Right renal cortex interstitium (tissue), 3 donors: ENCODE data around the gene C6orf15. TPM values are rescaled to one million over a fixed set of nuclear protein-coding genes. Genes with fewer than 3 reads are reported as not detected.

Source experiments
- DNase-seq, 3 donors: peaks; one replicate each; pipeline ENCODE4 v3.0.0-alpha.2; 2013; ENCODE audit warnings: low read depth in 3 of 3, low spot score in 2 of 3
- polyA plus RNA-seq, 3 donors: library from polyadenylated mRNA; unstranded; fragments of 120-200 nt; gene quantifications; one replicate each; pipeline ENCODE4 v1.2.1, GENCODE V29; 2013; ENCODE audit not compliant: insufficient read length in 3 of 3

C6orf15 gene
- polyA plus RNA-seq = not detected

DNA sequence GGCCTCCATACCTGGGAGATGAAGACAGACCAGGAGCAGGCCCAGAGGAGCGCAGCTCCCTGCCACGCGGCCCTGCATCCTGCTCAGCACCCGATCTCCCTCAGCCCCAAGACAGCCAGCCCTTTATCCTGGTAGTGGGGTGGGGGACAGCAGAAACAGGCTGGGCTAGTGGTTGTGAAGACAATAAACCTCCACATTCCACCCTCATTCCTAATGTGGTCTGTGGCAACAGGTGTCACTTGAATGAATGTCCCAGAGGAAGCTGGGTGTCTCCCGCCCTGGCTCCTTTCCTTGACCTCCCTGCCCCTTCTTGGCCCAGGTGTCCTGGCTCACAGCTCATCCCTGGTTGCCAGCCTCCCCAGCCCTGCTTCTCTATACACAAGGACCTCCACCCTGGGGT is at the start of gene C6orf15:
C6orf15 (minus strand) TSS at position 98 of the 400 bp plus-strand sequence; CDS start at position 78, 20 bp downstream.
- DNase-seq = no peak

DNA sequence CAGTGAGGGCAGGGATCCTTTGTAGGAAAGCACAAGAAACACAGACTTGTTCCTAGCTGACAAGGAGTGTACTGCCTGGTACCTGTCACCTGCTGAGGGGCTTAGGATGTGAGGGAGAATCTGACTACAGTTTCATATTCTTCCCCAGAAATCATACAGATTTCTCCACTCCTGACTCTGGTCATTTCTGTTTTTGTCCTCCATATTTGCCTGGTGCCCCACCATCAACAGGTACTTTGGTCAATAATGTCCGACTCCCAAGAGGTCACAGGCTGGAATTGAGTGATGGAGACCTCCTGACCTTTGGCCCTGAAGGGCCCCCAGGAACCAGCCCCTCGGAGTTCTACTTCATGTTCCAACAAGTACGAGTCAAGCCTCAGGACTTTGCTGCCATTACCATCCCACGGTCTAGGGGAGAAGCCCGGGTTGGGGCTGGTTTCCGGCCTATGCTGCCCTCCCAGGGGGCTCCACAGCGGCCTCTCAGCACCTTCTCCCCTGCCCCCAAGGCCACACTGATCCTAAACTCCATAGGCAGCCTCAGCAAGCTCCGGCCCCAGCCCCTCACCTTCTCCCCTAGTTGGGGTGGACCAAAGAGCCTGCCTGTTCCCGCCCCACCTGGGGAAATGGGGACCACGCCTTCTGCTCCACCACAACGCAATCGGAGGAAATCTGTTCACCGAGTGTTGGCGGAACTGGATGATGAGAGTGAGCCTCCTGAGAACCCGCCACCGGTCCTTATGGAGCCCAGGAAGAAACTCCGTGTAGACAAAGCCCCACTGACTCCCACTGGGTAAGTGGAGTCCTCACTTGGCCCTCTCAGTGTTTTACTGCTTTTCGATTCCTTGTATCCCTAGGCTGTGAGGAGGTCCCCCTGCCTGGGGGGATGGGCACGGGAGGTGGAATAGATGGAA is 49.1 kb upstream of the C6orf15 start:
- no peak for DNase-seq

DNA sequence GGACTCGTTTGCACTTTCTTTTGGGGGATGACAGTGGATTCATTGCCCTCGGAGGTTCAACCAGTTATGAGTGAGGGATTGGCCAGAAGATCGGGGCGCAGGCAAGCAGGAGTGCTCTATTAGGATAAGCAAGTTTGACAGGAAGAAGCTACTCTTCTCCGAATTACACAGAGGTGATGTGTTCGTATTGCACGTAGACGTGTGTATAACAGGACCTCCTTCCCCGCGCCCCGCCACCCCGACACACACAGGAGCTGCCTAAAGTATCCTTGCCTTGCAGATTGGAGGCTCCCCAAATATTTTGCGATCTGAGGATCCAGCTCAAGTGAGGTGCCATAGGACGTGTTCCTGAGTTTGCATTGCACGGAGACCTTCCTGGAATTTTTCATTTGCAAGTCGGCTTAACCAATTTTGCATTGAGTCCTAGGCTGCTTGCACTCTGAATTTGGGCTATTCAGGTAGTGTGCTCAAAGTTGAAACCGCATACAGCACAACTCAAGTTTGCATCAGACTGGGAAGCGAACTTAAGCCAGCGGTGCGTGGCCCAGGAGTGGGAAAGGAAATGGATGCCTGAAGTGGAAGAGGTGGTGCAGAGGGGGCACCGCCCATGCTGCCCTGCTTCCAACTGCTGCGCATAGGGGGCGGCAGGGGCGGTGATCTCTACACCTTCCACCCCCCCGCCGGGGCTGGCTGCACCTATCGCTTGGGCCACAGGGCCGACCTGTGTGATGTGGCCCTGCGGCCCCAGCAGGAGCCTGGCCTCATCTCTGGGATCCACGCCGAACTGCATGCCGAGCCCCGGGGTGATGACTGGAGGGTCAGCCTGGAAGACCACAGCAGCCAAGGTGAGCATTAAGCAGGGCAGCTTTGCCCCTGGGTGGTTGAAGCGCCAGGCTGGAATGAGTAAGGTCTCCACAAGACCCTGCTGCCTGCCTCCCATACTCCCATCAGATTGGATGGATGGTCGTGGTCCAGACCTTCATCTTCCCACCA is 46.8 kb upstream of the C6orf15 start:
- DNase-seq = no peak

DNA sequence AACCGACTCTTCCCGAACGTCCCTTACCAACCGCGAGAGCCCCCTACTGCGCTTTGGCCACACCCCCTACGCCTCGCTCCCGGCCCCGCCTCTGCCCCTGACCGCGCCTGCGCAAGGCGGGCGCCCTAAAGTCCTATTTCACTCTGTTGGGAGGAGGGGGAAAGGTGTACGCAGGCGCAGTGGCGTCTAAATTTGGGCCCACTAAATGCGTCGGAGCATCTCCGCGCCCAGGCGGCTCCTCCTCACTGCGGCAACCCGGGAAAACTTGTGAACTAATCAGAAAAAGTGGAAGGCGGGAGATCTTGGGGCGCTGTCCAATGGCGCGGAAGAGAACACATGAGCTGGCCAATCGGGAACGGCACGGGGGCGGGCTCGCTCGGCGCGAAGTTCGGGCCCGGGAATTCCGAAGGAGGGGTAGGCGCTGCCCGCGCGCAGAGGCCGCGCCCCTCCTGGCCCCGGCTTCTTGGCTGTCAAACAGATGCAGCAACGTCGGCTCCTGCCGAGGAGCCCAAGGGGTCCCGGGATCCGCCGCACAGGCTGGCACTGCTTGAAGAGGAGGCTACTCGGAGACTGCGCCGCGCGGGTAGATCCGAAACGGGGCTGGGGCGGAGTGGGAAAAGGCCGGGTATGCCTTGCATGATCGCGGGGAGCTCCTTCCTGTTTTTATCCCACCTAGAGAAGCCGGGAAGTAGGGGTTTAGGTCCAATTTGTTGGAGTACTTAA is 45.9 kb upstream of the C6orf15 start, which contains the start of gene TCF19:
TCF19 (plus strand) TSS at position 450 of the 723 bp plus-strand sequence. CDS start 881 bp downstream, outside the sequence.
- peak; percentile 97 to 99 (median 99) for DNase-seq

DNA sequence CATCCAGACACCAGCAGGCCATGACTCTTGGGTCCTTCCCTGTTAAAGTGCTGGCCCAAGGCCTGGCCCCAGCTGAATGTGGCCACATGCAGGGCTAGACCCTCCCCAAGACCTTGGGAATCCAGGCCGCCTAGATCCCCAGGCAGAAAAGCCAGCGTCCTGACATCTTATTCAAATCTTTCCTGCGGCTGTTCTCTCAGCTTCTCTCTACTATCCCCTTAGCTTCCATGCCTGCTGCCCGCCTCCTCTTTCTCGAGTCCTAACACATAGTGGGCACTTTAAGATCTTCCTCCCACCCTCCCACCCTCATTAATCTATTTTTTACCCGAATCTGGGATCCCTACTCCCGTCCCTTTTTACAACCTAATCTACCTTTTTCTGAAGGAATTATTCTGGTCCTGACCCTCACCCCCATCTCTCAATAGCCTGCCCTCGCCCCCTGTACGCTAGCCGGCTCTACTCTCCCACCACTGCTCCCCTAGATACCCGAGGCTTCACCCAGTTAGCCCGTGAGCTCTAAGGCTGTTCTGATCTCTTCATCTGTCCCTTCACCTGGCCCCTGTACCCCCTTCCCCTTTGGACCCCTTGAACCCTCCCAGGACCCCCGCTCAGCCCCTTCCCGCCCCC is 45.3 kb upstream of the C6orf15 start, which contains the start of gene CCHCR1:
CCHCR1 (minus strand) TSS at position 290 of the 627 bp plus-strand sequence; CDS start at position 88, 202 bp downstream.
- no peak for DNase-seq

DNA sequence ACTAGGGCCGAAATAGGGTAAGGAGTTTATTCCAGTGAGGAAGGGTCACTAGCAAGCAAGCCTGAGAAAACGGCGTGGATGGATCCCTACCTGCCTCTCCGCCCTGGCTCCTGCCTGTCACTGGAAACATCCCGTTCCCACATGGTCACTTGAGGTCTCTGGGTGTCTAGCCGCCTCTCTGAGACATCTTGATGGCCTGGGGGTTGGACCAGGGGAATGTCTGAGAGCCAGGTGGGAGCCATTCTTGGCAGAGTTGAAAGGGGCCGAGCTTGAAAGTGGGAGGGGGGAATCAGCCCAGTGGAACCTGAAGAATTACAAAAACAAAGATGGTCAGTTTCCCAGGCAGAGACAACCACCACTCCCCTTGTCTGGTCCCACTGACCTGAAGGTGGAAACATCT is 44.3 kb upstream of the C6orf15 start:
- DNase-seq = no peak

DNA sequence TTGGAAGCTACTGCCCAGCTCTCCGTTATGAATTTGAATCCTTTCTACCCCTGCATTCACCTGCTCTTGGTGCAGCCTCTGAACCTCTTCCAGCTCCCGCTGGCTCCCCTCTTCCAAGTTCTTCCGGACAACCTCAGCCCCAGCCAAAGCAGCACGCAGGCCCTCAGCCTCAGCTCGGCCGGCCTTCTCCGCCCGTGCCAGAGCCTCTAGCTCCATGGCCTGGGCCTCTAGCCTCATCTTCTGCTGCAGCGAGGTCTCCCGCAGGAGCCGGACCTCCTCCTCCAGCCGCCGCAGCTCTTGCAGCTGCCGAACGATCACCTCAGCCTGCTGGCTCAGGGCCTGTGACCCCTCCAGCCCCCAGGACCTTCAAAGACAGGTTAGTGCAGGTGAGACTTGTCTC is 42.1 kb upstream of the C6orf15 start:
- DNase-seq = no peak

DNA sequence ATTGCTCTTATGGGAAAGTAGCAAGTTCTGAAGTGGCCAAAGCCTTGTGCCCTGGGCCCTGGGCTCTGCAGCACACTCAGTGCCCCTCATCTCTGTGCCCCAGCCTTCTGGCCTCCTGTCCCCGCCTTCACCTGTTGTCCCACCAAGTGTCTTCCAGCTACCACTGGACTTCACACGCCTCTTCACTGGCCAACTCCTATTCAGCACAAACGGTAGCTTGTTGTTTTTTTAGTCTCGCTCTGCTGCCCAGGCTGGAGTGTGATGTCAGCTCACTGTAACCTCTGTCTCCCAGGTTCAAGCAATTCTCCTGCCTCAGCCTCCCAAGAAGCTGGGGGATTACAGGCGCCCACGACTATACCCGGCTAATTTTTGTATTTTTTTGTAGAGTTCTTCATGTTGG is 40.4 kb upstream of the C6orf15 start:
- DNase-seq = no peak

DNA sequence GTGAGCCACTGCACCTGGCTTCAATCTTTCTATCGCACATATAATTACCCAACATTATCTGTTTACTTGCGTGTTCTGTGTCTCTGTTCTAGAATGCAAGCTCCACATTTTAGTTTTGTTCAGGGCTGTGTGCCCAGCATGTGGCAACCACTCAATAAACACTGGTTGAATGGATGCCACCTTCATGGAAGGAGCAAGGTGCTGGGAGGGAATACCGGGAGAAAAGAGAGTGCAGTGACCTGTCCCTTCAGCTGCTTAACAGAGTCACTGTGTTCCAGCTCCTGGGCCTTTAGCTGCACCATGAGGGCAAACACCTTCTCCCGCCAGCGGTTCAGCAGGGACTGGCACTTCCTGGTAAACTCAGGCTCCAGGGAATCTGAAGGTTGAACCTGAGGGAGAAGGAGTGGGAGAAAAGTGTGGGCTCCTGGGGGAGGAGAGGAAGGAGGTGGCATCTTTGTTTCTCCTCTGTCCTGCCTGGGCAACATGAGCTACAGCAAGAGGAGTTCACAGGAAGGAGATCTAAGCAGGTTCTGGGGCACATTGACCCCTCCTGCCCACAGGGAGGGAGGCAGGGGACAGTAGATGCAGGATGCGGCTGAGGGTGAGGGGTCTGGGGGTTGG is 37.6 kb upstream of the C6orf15 start:
- DNase-seq = no peak

DNA sequence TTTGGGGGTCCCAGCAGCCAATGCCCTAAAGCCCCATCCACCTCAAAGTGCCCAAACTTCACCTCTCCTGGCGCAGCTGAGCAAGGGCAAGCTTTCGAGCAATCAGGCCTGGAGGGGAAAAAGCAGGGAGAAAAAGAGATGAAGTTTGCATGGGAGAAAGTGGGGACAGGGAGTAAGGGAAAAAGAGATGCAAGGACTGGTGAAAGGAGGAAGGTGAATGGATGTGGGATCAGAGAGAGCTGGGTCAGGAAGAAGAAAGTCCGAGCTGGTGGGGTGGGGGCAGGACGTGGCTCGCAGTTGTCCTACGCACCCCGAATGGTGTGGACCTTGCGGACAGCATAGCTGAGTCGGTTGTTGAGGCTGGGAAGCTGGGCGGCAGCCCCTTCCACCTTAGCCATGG is 33.0 kb upstream of the C6orf15 start:
- DNase-seq = no peak

DNA sequence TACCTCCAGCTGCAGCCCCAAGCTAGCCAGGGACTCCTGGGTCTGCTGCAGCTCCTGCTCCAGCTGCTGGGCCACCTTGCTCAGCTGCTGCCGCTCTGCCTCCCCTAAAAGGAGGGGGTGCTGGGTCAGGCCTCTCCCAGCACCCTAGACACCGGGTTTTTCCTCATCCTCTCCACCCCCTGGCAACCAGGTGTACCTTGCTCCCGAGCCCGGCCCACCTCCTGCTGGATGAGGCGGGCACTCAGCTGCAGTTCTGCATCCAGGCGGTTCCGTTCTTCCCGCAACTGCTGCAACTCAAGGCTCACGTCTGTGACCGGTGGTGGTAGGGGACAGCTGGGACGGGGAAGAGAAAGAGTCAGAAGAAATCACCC is 32.6 kb upstream of the C6orf15 start:
- no peak for DNase-seq

DNA sequence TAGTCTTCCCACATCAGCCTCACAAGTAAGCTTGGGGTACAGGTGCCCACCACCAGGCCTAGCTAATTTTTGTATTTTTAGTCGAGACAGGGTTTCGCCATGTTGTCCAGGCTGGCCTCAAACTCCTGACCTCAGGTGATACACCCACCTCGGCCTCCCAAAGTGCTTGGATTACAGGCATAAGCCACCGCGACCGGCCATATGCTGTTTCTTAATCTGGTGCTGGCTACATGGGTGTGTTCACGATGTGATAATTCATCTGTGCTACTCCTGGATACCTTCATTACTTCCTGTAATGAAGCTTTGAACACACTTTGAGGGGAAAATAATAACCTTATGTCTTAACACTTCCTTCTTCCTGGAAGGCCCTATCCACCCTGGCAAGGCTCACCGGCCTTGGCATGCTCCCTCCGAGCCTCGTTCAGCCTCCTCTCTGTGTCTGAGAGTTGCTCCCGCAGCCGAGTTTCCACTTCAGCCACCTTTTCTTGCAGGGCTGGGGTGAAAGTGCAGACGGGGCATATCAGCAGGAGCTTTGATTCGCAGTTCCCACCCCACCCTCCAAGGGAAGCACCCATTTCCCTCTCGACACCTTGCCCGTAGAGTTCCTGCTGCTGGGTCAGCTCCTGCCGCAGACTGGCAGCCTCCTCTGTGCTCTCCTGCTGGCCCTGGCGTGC is 32.1 kb upstream of the C6orf15 start:
- DNase-seq = no peak

DNA sequence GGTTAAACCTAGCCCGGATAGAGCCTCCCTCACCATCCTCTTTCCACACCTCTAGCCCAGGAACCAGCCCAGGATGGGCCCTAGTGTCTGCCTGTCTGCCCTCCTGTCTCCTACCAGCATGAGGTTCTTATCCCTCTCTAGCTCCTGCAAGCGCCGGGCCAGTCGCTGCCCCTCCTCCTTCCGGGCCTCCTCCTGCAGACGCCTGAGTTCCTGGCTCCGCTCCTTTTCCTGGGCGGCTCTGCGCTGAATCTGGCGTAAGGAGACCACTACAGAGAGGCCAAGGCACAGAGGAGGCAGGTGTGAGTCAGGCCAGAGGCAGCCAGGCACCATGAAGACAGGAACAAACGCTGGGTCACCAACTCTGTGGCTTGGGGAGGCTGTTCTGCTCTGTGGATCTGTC is 30.8 kb upstream of the C6orf15 start:
- DNase-seq = no peak

DNA sequence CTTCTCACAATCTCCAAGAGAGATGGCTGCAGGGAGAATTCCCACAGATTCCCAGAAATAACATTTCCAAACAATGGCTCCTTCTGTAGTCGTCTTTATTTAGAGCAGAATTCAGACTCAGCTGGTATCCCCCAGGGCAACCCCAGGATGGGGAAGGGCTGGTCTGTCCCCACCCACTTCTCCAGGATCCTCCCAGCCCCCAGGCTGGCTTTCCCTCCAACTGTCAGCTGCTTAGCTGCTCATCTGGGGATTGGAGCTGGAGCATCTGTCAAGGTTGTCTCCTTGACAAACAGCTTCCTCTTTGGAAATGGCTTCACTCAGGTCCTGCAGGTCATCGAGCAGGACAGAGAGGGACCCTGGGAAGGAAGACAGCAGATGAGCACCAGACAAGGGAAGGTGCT is 30.0 kb upstream of the C6orf15 start:
- no peak for DNase-seq

DNA sequence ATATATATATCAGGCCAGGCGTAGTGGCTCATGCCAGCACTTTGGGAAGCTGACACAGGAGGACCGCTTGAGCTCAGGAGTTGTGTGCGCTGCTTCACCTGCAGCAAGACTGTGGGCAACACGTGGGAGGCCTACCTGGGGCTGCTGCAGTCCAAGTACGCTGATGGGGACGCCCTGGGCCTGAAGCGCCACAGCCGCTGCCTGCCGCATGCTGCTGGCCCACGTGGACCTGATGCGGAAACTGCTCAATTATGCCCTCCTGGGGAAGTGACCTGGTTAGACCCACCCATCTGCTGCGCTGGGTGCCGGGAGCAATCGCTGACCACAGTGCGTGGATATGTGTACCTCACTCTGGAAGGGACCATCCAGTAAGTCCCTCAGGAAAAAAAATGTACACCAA is 28.3 kb upstream of the C6orf15 start:
- no peak for DNase-seq

DNA sequence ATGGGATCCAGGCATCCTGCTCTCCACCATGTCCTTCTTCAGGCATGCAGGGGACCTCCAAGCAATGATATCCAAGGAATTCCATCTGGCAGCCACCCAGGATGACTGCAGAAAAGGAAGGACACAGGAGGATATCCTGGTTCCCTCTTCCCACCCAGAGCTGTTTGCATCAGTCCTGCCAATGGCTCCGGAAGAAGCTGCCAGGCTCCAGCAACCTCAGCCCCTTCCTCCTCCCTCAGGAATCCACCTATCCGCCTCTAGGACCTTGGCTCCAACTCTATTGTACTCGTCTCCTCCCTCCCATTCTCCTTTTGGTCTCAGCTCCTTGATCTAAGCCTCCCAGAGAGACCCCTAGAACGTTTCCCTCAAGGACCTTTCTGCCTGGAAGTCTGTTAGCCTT is 27.2 kb upstream of the C6orf15 start:
- no peak for DNase-seq

DNA sequence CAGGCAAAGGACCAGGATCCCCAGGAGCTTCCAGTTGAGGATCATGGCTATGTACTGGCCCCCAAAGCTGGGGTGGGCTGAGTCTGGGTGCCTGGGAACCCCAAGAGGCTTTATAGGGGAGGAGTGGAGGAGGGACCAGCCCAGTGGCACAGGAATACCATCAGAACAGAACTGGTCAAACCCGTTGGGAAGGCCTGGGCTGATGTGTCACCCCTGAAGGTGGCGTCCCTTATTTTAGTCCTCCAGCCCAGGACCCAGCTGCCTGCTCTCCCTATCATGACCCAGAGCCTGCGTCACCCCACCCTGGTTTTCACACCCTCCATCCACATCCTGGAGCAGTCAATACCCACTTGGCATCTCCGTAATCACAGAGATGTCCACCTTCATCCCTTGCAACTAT is 26.6 kb upstream of the C6orf15 start, which contains the start of gene PSORS1C2:
PSORS1C2 (minus strand) TSS at position 85 of the 400 bp plus-strand sequence; CDS start at position 45, 40 bp downstream.
- no peak for DNase-seq

DNA sequence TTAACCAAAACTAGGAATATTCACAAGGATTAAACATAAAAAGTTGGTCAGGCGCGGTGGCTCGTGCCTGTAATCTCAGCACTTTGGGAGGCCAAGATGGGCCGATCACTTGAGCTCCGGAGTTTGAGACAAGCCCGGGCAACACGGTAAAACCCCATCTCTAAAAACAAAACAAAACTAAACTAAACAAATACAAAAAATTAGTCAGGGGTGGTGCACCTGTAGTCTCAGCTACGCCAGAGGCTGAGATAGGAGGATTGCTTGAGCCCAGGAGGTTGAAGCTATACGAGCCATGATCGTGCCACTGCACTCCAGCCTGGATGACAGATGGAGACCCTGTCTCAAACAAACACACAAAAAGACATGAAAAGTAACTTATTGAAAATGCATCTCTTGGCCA is 23.3 kb upstream of the C6orf15 start:
- no peak for DNase-seq

DNA sequence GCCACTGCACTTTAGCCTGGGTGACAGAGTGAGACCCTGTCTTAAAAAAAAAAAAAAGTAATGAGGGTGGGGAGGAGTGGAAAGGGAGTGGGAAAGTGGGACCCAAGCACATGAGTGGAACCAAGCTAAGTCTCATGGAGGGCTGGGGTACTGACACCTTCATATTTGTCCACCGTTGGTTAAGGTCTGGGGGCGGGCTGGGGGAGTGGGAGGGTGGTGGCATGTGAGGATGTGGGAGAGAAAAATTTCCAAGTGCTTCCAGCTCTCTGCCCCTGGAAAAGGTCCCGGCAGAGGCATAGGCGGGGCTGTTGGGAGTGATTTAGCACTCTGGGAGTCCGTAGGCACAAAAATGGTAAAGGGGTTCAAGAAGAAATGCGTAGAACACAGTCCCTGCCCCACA is 20.4 kb upstream of the C6orf15 start:
- DNase-seq = no peak
